IMR-90 (cell line): Measurements from ENCODE around the gene CHRM4. TPM values are rescaled to one million over a fixed set of nuclear protein-coding genes. Genes with fewer than 3 reads are reported as not detected.

Experiments used
- ATAC-seq: fragments of 200-7000 bp; cut with Tn5 transposase; 2 replicates; pipeline ENCODE4 v1.9.1; 2020; ENCODE audit warnings: low read depth, mild to moderate bottlenecking, moderate library complexity
- BruUV-seq: library from RNA; stranded (reverse); fragments of 400-500 nt; replicated peaks from 2 replicates; lab custom pipeline; 2021; lab: Mats Ljungman, UMichigan
- CTCF ChIA-PET: fragments of 300-600 bp; formaldehyde crosslinking; extraction: SDS; loops from one replicate; lab custom pipeline; 2021; ENCODE audit warnings: antibody characterized with exemption; lab: Yijun Ruan, JAX
- POLR2A ChIA-PET: fragments of 300-600 bp; sonication (Branson Sonifier 250); formaldehyde crosslinking; loops from one replicate; lab custom pipeline; 2022; ENCODE audit warnings: antibody characterized with exemption; ENCODE audit not compliant: unreplicated experiment; lab: Charles Lee
- DNase-seq: peaks from one replicate; pipeline ENCODE4 v3.0.0; 2013
- H2AFZ ChIP-seq: replicated peaks from 2 replicates; pipeline ENCODE3; 2013; ENCODE audit warnings: low read length, mild to moderate bottlenecking; ENCODE audit not compliant: poor library complexity
- H2AK5ac ChIP-seq: 2 replicates; pipeline ENCODE4 v1.6.1; 2013; ENCODE audit warnings: low read depth, low read length, inconsistent platforms
- H2AK9ac ChIP-seq: replicated peaks from 2 replicates; pipeline ENCODE3; 2013; ENCODE audit warnings: mild to moderate bottlenecking, low read depth, low read length, moderate library complexity; ENCODE audit not compliant: poor library complexity
- H2BK120ac ChIP-seq: 2 replicates; pipeline ENCODE4 v1.6.1; 2013; ENCODE audit warnings: low read depth, low read length, inconsistent platforms
- H2BK15ac ChIP-seq: 3 replicates; pipeline ENCODE4 v1.6.1; 2013; ENCODE audit warnings: low read depth, low read length, inconsistent platforms
- H2BK20ac ChIP-seq: 2 replicates; pipeline ENCODE4 v1.6.1; 2013; ENCODE audit warnings: low read depth, mild to moderate bottlenecking, inconsistent platforms, low read length, moderate library complexity
- H2BK5ac ChIP-seq: 2 replicates; pipeline ENCODE4 v1.6.1; 2013; ENCODE audit warnings: mild to moderate bottlenecking, low read depth, low read length, inconsistent platforms; ENCODE audit not compliant: poor library complexity, severe bottlenecking
- H3K14ac ChIP-seq: replicated peaks from 2 replicates; pipeline ENCODE4 v1.6.1; 2013; ENCODE audit warnings: low read depth, low read length, inconsistent platforms
- H3K18ac ChIP-seq: 2 replicates; pipeline ENCODE4 v1.6.1; 2013; ENCODE audit warnings: low read depth, low read length, control low read depth
- H3K23ac ChIP-seq: 2 replicates; pipeline ENCODE4 v1.6.1; 2013; ENCODE audit warnings: low read depth, low read length, inconsistent platforms
- H3K27ac ChIP-seq: 2 replicates; pipeline ENCODE4 v1.5.1; 2013; ENCODE audit warnings: mild to moderate bottlenecking, control low read depth, low read length; ENCODE audit not compliant: insufficient read depth
- H3K27me3 ChIP-seq: 2 replicates; pipeline ENCODE4 v1.6.1; 2013; ENCODE audit warnings: low read length; ENCODE audit not compliant: control insufficient read depth, insufficient read depth
- H3K36me3 ChIP-seq: 2 replicates; pipeline ENCODE4 v1.6.1; 2013; ENCODE audit warnings: low read length, mixed read lengths; ENCODE audit not compliant: control insufficient read depth, insufficient read depth
- H3K4ac ChIP-seq: 2 replicates; pipeline ENCODE4 v1.6.1; 2013; ENCODE audit warnings: low read depth, low read length, inconsistent platforms
- H3K4me1 ChIP-seq: 2 replicates; pipeline ENCODE4 v1.6.1; 2013; ENCODE audit warnings: low read length, mixed read lengths; ENCODE audit not compliant: control insufficient read depth, insufficient read depth
- H3K4me2 ChIP-seq: 2 replicates; pipeline ENCODE4 v1.6.1; 2013; ENCODE audit warnings: low read depth, mild to moderate bottlenecking, control low read depth, low read length, moderate library complexity
- H3K4me3 ChIP-seq: 2 replicates; pipeline ENCODE4 v1.5.1; 2013; ENCODE audit warnings: low read depth, mild to moderate bottlenecking, control low read depth, low read length, moderate library complexity; ENCODE audit not compliant: insufficient read depth
- H3K56ac ChIP-seq: 2 replicates; pipeline ENCODE4 v1.6.1; 2013; ENCODE audit warnings: low read length, inconsistent platforms; ENCODE audit not compliant: insufficient read depth; ENCODE audit errors: extremely low read depth
- H3K79me1 ChIP-seq, 2 experiments: 2 replicates each; pipeline ENCODE4 v1.6.1; 2013; ENCODE audit warnings: low read length in 2 of 2, inconsistent platforms in 1 of 2, low read depth in 1 of 2
- H3K9ac ChIP-seq: 2 replicates; pipeline ENCODE4 v1.6.1; 2013; ENCODE audit warnings: low read depth, low read length, control low read depth
- H3K9me1 ChIP-seq: 2 replicates; pipeline ENCODE4 v1.6.1; 2013; ENCODE audit warnings: low read length, inconsistent platforms; ENCODE audit not compliant: insufficient read depth
- H3K9me3 ChIP-seq: 2 replicates; pipeline ENCODE4 v1.6.1; 2013; ENCODE audit warnings: low read length; ENCODE audit not compliant: control insufficient read depth, insufficient read depth
- H4K20me1 ChIP-seq: 2 replicates; pipeline ENCODE4 v1.6.1; 2013; ENCODE audit warnings: low read length, inconsistent platforms; ENCODE audit not compliant: insufficient read depth
- H4K5ac ChIP-seq: 2 replicates; pipeline ENCODE4 v1.6.1; 2013; ENCODE audit warnings: mild to moderate bottlenecking, low read depth, low read length, control low read depth
- H4K8ac ChIP-seq, 2 experiments: 2 replicates each; pipeline ENCODE4 v1.6.1; 2013; ENCODE audit warnings: low read depth in 2 of 2, low read length in 2 of 2, control low read depth in 1 of 2, inconsistent platforms in 1 of 2
- H4K91ac ChIP-seq: 2 replicates; pipeline ENCODE4 v1.6.1; 2013; ENCODE audit warnings: low read depth, low read length, inconsistent platforms; ENCODE audit not compliant: insufficient read depth
- CHD1 ChIP-seq: IDR thresholded peaks from 2 replicates; pipeline ENCODE4 v1.6.1; 2012; ENCODE audit warnings: low read depth, low read length, improper control_type of control experiment
- FOS ChIP-seq: fragments of 150-350 bp; IDR thresholded peaks from 2 replicates; pipeline ENCODE4 v1.6.1; 2016; ENCODE audit warnings: low read depth, low read length
- NFE2L2 ChIP-seq: fragments of 150-350 bp; IDR thresholded peaks from 2 replicates; pipeline ENCODE4 v1.6.1; 2016; ENCODE audit warnings: low read depth, mild to moderate bottlenecking, low read length
- RCOR1 ChIP-seq: IDR thresholded peaks from 2 replicates; pipeline ENCODE4 v1.6.1; 2012; ENCODE audit warnings: mild to moderate bottlenecking, low read length, improper control_type of control experiment; ENCODE audit not compliant: insufficient replicate concordance
- RFX5 ChIP-seq: IDR thresholded peaks from 2 replicates; pipeline ENCODE4 v1.8.0; 2012; ENCODE audit warnings: low read depth, mild to moderate bottlenecking, low read length, moderate library complexity
- WGBS, 2 experiments: methylation state at CpG; one replicate each; pipeline versions ENCODE4 v1.1.5 to v1.1.7; 2013; ENCODE audit warnings: missing lambda C conversion rate in 2 of 2; ENCODE audit not compliant: insufficient read length in 1 of 2; ENCODE audit errors: extremely low coverage in 2 of 2; 5-methylcytosine and 5-hydroxymethylcytosine counted together
- dilution Hi-C: fragments of 300-500 bp; cut with HindIII; formaldehyde crosslinking; loops from one replicate; pipeline ENCODE4 v1.14.3; 2018; ENCODE audit warnings: low sequenced_read_pairs; ENCODE audit not compliant: unreplicated experiment
- in situ Hi-C: fragments of 300-500 bp; cut with MboI; formaldehyde crosslinking; loops from 3 replicates; pipeline ENCODE4 v1.14.3; 2019; ENCODE audit warnings: low sequenced_read_pairs, inconsistent platforms, mixed read lengths
- intact Hi-C: fragments of 100-400 bp; cut with micrococcal nuclease; formaldehyde crosslinking; loops from 2 replicates; pipeline ENCODE4 v1.10.0; 2022
- polyA plus RNA-seq, 3 experiments: library from polyadenylated mRNA; depleted of rRNA; stranded (reverse); fragments of >200 nt; gene quantifications; 2 replicates each; pipeline ENCODE4 v1.2.3, GENCODE V29; 2012; ENCODE audit warnings: low replicate concordance in 1 of 3
- total RNA-seq: library from RNA; depleted of rRNA; stranded (reverse); fragments of >200 nt; gene quantifications from 2 replicates; pipeline ENCODE4 v1.2.3, GENCODE V29; 2012

Gene CHRM4
- total and polyA plus RNA-seq, 2 of the 4 experiments (the other 2 are of a cell fraction), result 0.09 to 0.18 TPM

GRCh38 chr11:46378296-46378695 is 13.3 kb downstream of the CHRM4 start:
- dilution Hi-C loops, result no loop called here
- Histone ChIP-seq H2BK5ac (no peak overlapping the region), H4K91ac (no peak overlapping the region), H3K18ac (no peak overlapping the region), H3K14ac (no peak overlapping the region), H3K9ac (no peak overlapping the region), H2AK5ac (no peak overlapping the region), H2AK9ac (no peak overlapping the region), H2BK20ac (no peak overlapping the region), H2BK15ac (no peak overlapping the region), H3K9me1 (no peaks in the 10 kb centered on the region), H3K56ac (no peak overlapping the region), H3K4me1 (peaks cover 8% of the 10 kb centered on the region), H3K4me3 (no peak overlapping the region), H3K27me3 (no peaks in the 10 kb centered on the region), H3K23ac (no peak overlapping the region), H4K5ac (no peak overlapping the region), H4K8ac (no peak overlapping the region), H2BK120ac (no peak overlapping the region), H2AFZ (no peak overlapping the region), H3K4me2 (no peak overlapping the region), H3K9me3 (no peaks in the 10 kb centered on the region), H4K20me1 (no peaks in the 10 kb centered on the region), H3K79me1 (peaks cover 0 to 9% of the 10 kb centered on the region in 2 experiments; a peak in 2 of 4 replicates), H3K27ac (no peak overlapping the region), H3K4ac (no peak overlapping the region), H3K36me3 (peaks cover 25% of the 10 kb centered on the region)
- intact Hi-C loops, result no loop called here
- in situ Hi-C loops, result no loop called here
- TF ChIP-seq CHD1 (no peak), RFX5 (no peak), NFE2L2 (no peak), FOS (no peak), RCOR1 (no peak)
- no peak for DNase-seq
- CTCF ChIA-PET, result no interaction called here
- no peak for ATAC-seq
- no TSS peak for BruUV-seq
- POLR2A ChIA-PET, result no interaction called here
- 97% methylated on average over 6 of the region's 10 CpGs; no CpG with 5 or more reads in 1 of the 2 experiments for WGBS, 2 experiments
